Fibroblast of lung (primary cell): Measurements from ENCODE around the gene CSH2.
"Not testable (repeated sequence)": the region's sequence is repeated elsewhere in the genome, so short reads cannot be mapped to it uniquely, and the experiment has no call there.

ENCODE experiments used
- CTCF ChIP-seq, 2 donors: IDR thresholded peaks in 1 of 2; conservative IDR thresholded peaks in 1 of 2; 1 replicate in 1 of 2; 2 replicates in 1 of 2; pipeline ENCODE4 v1.5.1; 2011 to 2012; ENCODE audit warnings: low read length in 2 of 2, control low read depth in 1 of 2, inconsistent platforms in 1 of 2, low read depth in 1 of 2, mild to moderate bottlenecking in 1 of 2
- EZH2 ChIP-seq: IDR thresholded peaks from 2 replicates; pipeline ENCODE4 v1.5.1; 2012; ENCODE audit warnings: low read length, control low read depth, mild to moderate bottlenecking; ENCODE audit errors: missing control alignments

- not testable (repeated sequence) for TF ChIP-seq EZH2; CTCF (conservative IDR thresholded peaks at IDR 0.05 in 1 of 2, IDR thresholded peaks at IDR 0.05 in 1 of 2; ENCODE audit: low read depth in 1 of 2, low read length in 2 of 2)
Measured at GRCh38 chr17:63843387-63843888, 30.0 kb downstream of the CSH2 start.
